Measurements from ENCODE around the gene ST6GAL1.

ST6GAL1 gene

DNA sequence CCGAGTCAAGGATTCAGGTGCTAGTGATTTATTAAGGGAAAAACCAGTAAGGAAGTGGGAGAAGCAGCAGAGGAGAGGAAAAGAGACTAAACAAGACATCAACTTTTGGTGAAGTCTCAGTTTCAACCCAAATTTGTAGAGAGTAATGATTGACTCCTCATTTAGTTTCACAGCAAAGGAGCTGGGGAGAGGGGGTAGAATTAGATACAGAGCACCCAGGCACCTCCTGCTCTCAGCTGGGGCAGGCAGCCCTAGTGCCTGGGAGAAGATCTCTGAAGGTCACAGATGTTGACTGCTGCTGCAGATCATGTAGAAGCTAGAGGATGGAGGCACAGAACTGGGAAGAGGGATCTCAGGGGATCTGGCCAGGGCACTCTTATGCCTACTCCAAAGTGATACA, 179.8 kb downstream of the ST6GAL1 start:
- H3K9me3 ChIP-seq (ENCODE audit: insufficient read depth, low read depth, low read length): no peaks in the 10 kb centered on the region
- H3K9ac ChIP-seq (ENCODE audit: low read depth, low read length): no peak overlapping the region
- H3K4me3 ChIP-seq (ENCODE audit: low read length): no peak overlapping the region
- H3K27ac ChIP-seq (ENCODE audit: low read depth, low read length): no peak overlapping the region
- H3K27me3 ChIP-seq (ENCODE audit: insufficient read depth, low read length): no peaks in the 10 kb centered on the region
- peaks cover 1% of the 10 kb centered on the region; the same call in 1 of the 2 replicates for H3K4me1 ChIP-seq (ENCODE audit: insufficient read depth, low read length)
- WGBS: 89% methylated on average over 1 of the region's 1 CpG
- no peaks in the 10 kb centered on the region for H3K36me3 ChIP-seq (ENCODE audit: insufficient read depth, low read length)

GRCh38 chr3:187112934-187113793, 182.8 kb downstream of the ST6GAL1 start:
- Histone ChIP-seq H3K36me3 (ENCODE audit: insufficient read depth, low read length) (no peaks in the 10 kb centered on the region), H3K4me3 (ENCODE audit: low read length) (no peak overlapping the region), H3K27ac (ENCODE audit: low read depth, low read length) (no peak overlapping the region), H3K9me3 (ENCODE audit: insufficient read depth, low read depth, low read length) (no peaks in the 10 kb centered on the region), H3K27me3 (ENCODE audit: insufficient read depth, low read length) (no peaks in the 10 kb centered on the region), H3K9ac (ENCODE audit: low read depth, low read length) (no peak overlapping the region), H3K4me1 (ENCODE audit: insufficient read depth, low read length) (no peaks in the 10 kb centered on the region)
- WGBS: 13% methylated on average over 1 of the region's 2 CpGs

- H3K27me3 ChIP-seq (ENCODE audit: insufficient read depth, low read length): no peaks in the 10 kb centered on the region
- no peaks in the 10 kb centered on the region for H3K4me1 ChIP-seq (ENCODE audit: insufficient read depth, low read length)
- 96% methylated on average over 2 of the region's 2 CpGs for WGBS
- H3K9me3 ChIP-seq (ENCODE audit: insufficient read depth, low read depth, low read length): no peaks in the 10 kb centered on the region
- no peak overlapping the region for H3K27ac ChIP-seq (ENCODE audit: low read depth, low read length)
- no peak overlapping the region for H3K9ac ChIP-seq (ENCODE audit: low read depth, low read length)
- H3K36me3 ChIP-seq (ENCODE audit: insufficient read depth, low read length): no peaks in the 10 kb centered on the region
- H3K4me3 ChIP-seq (ENCODE audit: low read length): no peak overlapping the region
Observed at GRCh38 chr3:187114511-187114910, 184.2 kb downstream of the ST6GAL1 start.

DNA sequence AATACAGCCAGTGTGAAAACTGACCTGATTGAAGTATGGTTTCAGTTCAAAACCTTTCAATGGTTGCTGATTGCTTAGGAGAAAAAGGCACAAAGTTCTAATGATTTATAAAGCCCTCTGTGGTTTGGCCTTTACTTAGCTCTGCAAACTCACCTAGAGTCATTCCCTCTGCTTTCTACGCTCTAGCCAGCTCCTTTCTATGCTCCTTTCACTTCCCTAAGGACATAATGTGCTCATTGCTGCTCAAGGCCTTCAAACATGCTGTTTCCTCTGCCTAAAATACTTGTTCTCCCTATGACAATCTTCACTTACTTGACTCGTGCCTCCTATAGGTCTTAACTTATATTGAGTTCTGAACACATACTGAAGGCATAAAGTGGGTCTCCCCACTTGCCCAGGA, 190.0 kb downstream of the ST6GAL1 start:
- 92% methylated on average over 2 of the region's 2 CpGs for WGBS

GRCh38 chr3:187122261-187122660, 191.9 kb downstream of the ST6GAL1 start:
- Histone ChIP-seq H3K9ac (ENCODE audit: low read depth, low read length) (no peak overlapping the region), H3K36me3 (ENCODE audit: insufficient read depth, low read length) (peaks cover 7% of the 10 kb centered on the region; the same call in 1 of the 2 replicates), H3K9me3 (ENCODE audit: insufficient read depth, low read depth, low read length) (no peaks in the 10 kb centered on the region), H3K27me3 (ENCODE audit: insufficient read depth, low read length) (no peaks in the 10 kb centered on the region), H3K27ac (ENCODE audit: low read depth, low read length) (no peak overlapping the region), H3K4me3 (ENCODE audit: low read length) (no peak overlapping the region), H3K4me1 (ENCODE audit: insufficient read depth, low read length) (no peaks in the 10 kb centered on the region)
- WGBS: 71% methylated on average over 1 of the region's 1 CpG

More for the DNA sequence above, 190.0 kb downstream of the ST6GAL1 start:
- Histone ChIP-seq H3K9me3 (ENCODE audit: insufficient read depth, low read depth, low read length) (no peaks in the 10 kb centered on the region), H3K27me3 (ENCODE audit: insufficient read depth, low read length) (no peaks in the 10 kb centered on the region), H3K4me3 (ENCODE audit: low read length) (no peak overlapping the region), H3K27ac (ENCODE audit: low read depth, low read length) (no peak overlapping the region), H3K9ac (ENCODE audit: low read depth, low read length) (no peak overlapping the region), H3K4me1 (ENCODE audit: insufficient read depth, low read length) (no peaks in the 10 kb centered on the region), H3K36me3 (ENCODE audit: insufficient read depth, low read length) (peaks cover 7% of the 10 kb centered on the region; the same call in 1 of the 2 replicates)

GRCh38 chr3:187125319-187126031, 195.1 kb downstream of the ST6GAL1 start:
- Histone ChIP-seq H3K4me3 (ENCODE audit: low read length) (no peak overlapping the region), H3K27ac (ENCODE audit: low read depth, low read length) (no peak overlapping the region), H3K36me3 (ENCODE audit: insufficient read depth, low read length) (peaks cover 6% of the 10 kb centered on the region; the same call in 1 of the 2 replicates), H3K27me3 (ENCODE audit: insufficient read depth, low read length) (no peaks in the 10 kb centered on the region), H3K4me1 (ENCODE audit: insufficient read depth, low read length) (no peaks in the 10 kb centered on the region), H3K9me3 (ENCODE audit: insufficient read depth, low read depth, low read length) (no peaks in the 10 kb centered on the region), H3K9ac (ENCODE audit: low read depth, low read length) (no peak overlapping the region)
- WGBS: 92% methylated on average over 6 of the region's 6 CpGs

Data from HUES64 (cell line).